ENCODE results near the gene PRSS36. TPM values are rescaled to one million over a fixed set of nuclear protein-coding genes. Genes with fewer than 3 reads are reported as not detected.
A peak's percentile ranks its signal among the peaks of the same experiment; 100 is the strongest.
"Not testable (repeated sequence)": the region's sequence is repeated elsewhere in the genome, so short reads cannot be mapped to it uniquely, and the experiment has no call there.

PRSS36 gene
- polyA plus RNA-seq, 3 donors, result 0.78 to 1.4 (median 1.2) TPM

DNA sequence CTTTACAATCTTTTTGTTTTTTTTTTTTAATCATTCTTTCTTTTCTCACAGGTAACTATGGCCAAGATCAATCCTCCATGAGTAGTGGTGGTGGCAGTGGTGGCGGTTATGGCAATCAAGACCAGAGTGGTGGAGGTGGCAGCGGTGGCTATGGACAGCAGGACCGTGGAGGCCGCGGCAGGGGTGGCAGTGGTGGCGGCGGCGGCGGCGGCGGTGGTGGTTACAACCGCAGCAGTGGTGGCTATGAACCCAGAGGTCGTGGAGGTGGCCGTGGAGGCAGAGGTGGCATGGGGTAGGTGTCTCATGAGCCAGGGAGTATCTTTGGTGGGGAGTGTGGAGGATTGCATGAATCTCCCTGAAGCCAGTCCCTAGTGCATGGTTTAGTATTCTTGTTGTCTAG is 35.0 kb upstream of the PRSS36 start:
- no peak for DNase-seq (ENCODE audit: low read depth in 3 of 3, low spot score in 2 of 3)

DNA sequence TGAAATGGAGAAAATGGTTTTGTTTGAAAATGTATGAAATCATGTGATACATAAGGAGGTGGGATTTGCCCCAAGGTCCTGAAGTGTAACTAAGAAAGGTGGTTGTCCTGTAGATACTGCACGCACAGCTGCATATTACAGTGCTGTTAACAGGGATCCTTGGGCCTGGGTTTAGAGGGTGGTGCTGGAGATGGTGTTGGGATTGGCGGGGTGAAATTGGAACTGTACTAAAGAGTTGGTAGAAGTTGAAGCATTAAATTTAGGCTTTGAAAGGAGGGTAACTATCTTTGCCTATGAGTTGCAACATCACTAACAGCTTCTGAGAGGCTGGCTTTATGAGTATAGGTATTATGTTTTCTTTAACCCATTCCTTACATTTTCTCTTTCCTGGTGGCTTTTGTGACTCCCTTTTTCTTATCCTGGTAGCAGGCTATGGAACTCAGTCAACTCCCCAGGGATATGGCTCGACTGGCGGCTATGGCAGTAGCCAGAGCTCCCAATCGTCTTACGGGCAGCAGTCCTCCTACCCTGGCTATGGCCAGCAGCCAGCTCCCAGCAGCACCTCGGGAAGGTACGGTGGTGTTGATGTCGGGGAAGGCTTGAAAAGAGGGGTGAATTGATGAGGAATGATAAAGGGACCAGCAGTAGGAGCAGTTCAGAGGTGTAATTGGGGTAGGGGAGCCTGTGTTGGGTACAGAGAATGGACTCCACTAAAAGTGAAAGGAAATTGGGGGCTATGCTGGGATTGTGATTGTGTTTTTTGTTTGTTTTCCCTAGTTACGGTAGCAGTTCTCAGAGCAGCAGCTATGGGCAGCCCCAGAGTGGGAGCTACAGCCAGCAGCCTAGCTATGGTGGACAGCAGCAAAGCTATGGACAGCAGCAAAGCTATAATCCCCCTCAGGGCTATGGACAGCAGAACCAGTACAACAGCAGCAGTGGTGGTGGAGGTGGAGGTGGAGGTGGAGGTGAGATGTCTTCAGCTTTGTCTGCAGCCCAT is 33.9 kb upstream of the PRSS36 start:
- DNase-seq (ENCODE audit: low read depth in 3 of 3, low spot score in 2 of 3), result no peak

DNA sequence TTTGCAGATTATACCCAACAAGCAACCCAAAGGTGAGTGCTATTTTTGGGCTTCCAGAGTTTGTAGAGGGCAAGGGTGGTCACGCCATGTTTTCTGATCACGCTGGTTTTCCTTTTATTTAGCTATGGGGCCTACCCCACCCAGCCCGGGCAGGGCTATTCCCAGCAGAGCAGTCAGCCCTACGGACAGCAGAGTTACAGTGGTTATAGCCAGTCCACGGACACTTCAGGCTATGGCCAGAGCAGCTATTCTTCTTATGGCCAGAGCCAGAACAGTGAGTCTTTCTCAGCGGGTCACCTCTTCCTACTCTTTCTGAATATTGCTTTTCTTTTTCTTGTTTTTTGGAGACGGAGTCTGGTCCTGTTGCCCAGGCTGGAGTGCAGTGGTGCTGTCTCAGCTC is 32.5 kb upstream of the PRSS36 start:
- DNase-seq (ENCODE audit: low read depth in 3 of 3, low spot score in 2 of 3), result no peak

DNA sequence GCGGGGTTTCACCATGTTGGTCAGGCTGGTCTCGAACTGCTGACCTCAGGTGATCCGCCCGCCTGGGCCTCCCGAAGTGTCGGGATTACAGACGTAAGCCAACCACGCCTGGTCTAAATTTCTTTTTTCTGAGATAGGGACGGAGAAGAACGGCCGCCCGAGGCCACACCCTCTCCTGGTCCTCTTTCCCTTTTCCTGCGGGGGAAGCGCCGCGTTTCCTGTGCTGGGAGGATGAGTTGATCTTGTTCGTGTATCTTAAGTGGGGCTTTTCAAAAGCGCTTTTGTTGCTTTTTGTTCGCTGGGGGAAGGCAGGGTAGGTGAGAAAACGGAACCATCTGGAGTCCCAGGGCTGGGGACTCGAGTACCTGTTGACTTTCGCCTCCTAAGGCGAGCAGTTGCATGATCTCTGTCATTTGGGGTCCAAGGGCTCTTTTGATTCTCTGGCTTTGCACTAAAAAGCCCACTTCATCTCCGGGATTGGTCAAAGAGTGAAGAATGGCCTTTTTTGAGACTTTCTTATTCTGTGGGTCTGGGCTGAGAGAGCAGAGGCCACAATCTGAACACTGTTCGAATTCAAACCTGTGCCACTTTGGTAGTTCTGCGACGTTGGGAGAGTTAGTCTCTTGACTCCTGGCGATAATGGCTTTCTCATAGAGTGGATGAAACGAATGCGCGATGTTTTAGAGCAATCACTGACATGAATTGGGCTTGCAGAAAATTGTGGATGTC is 31.4 kb upstream of the PRSS36 start:
- no peak for DNase-seq (ENCODE audit: low read depth in 3 of 3, low spot score in 2 of 3)

DNA sequence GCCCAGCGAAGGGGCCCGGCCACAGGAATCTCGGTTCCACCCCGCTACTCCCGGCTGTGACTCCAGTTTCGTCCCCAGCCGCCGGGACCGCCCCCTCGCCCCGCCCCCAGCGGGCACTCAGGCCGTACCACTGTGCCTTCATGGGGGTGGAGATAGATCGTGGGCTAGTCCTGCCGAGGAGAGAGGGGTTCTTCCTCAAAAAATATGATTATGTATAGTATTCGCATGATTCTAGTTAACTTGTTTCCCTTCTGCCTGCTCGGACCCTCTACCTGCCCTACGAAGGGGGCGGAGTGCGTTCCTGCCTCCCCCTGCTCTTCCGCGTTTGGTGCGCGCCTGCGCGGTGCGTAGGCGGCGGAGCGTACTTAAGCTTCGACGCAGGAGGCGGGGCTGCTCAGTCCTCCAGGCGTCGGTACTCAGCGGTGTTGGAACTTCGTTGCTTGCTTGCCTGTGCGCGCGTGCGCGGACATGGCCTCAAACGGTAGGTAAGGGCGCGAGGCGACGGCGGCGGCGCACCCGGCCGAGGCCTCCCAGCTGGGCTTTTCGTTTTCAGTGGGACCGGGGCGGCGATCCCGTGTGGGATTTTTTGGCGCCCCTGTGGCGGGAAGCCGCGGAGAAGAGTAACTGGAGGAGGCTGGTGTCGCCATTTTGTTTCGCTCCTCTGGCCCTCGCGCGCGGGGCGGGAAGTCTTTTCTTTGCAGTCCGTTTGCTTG is 30.0 kb upstream of the PRSS36 start, which contains the start of gene FUS:
Gene FUS (plus strand): TSS at position 393 of the 713 bp plus-strand sequence. CDS start 76 bp downstream, at position 469.
- peak; percentile 85 to 93 (median 86) for DNase-seq (ENCODE audit: low read depth in 3 of 3, low spot score in 2 of 3)

DNA sequence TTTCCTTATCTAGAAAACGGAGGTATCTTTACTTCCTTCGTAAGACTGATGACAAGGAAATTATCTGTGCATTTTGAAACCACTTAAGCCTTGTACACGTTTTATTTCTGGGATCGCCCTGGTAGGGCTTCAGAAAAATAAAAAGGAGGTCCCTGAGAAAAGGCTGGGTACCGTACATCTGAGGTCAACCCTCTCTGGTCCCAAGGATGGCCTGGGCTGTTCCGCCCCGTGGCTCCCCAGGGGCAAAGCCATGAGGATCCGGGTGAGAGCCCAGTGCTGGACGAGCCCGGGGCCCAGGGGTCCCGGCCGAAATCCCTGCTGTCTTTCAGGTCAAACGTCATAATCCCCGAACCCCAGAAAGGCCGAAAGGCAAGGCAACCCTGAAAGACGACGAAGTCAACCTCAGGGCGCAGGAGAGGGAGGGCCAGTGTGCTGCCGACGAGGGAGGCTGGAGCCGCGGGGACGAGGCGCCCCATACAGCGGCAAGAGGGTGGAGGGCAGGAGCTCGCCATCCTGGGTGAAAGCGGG is 29.4 kb upstream of the PRSS36 start:
- DNase-seq (ENCODE audit: low read depth in 3 of 3, low spot score in 2 of 3), result no peak

DNA sequence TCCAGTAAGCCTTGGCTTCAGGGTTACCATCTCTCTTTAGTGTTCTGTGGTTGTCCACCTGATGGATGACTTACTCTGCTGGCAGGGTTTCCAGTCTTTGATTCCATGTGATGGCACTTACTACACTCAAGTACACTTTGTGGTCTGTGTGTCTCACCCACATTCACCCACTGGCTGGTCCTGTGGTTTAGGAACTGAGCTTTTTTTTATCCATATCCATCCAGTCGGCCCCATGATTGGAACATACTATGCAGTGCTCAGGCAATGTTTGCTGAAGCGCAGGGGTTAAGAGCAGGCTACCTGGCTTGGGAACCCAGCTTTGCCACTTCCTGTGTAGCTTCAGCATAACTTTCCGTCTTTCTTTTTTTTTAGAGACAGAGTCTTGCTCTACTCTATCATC is 27.3 kb upstream of the PRSS36 start:
- no peak for DNase-seq (ENCODE audit: low read depth in 3 of 3, low spot score in 2 of 3)

DNA sequence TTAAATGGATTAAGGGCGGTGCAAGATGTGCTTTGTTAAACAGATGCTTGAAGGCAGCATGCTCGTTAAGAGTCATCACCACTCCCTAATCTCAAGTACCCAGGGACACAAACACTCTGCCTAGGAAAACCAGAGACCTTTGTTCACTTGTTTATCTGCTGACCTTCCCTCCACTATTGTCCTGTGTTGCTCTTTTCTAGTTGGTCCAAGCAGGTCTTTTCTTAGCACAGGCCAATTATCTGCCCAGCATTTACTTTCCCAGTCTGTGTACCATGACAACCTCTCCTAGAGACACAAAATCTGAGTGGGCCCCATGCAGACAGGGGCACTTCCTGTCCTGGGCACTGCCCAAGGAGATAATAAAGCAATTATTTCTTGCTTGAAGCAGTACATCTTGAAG is 20.2 kb upstream of the PRSS36 start:
- DNase-seq (ENCODE audit: low read depth in 3 of 3, low spot score in 2 of 3), result not testable (repeated sequence)

DNA sequence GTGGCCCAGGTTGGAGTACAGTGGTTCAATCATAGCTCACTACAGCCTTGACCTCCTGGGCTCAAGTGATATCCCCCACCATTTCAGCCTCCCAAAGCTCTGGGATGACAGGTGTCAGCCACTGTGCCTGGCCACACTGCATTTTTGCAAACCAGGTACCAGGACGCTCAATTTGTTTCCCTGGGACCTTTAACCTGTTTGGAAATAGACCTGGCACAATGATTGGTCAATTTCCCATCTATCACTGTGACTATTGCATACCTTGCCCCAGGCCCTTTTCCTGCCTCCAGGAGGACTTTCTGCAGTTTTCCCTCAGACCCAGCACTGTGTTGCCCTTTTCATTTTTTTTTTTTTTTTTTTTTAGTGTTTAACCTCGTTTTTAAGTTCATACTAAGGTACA is 19.0 kb upstream of the PRSS36 start:
- DNase-seq (ENCODE audit: low read depth in 3 of 3, low spot score in 2 of 3), result no peak

DNA sequence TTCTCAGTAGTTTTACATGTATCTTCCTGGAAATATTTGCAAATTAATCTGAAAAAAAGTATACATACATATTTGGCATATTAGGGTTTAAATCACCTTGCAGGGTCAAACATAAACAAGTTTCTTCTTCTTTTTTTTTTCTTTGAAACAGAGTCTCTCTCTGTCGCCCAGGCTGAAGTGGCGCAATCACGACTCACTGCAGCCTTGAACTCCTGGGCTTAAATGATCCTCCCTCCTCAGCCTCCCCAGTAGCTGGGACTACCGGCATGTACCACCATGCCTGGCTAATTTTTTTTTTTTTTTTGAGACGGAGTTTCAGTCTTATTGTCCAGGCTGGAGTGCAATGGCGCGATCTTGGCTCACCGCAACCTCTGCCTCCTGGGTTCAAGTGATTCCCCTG is 17.4 kb upstream of the PRSS36 start:
- no peak for DNase-seq (ENCODE audit: low read depth in 3 of 3, low spot score in 2 of 3)

DNA sequence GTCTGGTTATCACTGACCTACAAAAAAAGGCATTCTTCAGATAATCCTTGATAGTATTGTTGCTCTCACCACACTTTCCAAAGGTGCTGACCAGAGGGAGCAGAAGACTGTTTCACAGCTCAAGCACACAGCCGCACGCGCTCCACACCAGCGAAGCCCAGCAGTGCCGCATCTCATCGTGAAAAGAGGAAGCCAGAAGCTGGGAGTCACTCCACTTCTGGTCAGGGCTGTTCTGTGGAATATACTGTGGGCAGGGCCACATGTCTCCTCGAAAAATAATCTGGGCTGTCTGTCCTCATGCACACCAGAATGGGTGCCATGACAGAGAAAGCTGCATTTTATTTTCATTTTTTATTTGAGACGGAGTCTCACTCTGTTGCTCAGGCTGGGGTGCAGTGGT is 7.3 kb upstream of the PRSS36 start:
- DNase-seq (ENCODE audit: low read depth in 3 of 3, low spot score in 2 of 3), result no peak

DNA sequence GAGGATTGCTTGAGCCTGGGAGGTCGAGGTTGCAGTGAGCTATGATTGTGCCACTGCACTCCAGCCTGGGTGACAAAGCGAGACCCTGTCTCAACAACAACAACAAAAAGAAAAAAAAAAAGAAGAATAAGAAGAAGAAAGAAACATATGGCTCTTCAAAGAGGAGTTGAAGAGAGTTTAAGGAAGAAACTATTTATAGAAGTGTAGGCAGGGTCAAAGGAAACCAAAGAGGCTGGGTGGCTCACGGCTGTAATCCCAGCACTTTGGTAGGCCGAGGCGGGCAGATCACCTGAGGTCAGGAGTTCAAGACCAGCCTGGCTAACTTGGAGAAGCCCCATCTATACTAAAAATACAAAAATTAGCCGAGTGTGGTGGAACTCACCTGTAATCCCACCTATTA is 1.1 kb upstream of the PRSS36 start:
- DNase-seq (ENCODE audit: low read depth in 3 of 3, low spot score in 2 of 3), result not testable (repeated sequence)

DNA sequence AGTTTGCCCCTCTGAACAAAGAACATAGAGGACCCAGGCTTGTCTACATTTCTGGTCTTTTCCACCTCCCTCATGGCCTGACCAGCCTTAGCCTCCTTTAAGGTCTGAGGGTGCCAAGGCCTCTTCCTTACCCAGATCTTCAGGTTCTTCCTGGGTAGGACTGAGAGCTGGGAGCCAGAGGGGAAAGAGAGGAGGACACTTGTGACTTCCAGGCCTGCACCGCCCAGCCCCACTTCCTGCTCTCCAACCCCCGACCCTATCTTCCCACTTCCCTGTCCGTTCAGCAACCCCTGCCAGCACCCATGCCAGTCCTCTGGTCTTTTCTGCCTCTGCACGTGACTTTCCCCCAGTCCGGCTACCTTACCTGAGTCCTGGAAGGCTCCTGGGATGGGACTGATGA is 534 bp downstream of the PRSS36 start:
- DNase-seq (ENCODE audit: low read depth in 3 of 3, low spot score in 2 of 3), result no peak

DNA sequence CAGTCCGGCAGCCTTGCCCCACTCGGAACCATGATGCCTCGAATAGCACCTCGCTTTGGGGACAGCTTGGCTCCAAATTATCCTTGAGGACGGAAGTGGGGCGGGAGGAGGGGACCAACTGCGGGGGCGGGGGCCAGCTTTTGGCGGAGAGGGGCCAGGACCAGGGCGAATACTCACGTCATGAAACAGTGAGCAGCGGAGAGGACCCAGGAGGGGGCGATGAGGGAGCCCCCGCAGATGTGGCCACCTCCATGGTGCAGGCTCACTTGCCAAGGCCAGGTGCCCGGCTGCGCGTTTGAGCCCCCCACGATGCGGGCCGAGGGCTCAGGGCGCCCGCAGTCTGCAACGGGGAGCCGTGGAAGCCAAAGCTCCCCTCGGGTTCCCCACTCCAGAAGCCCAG is 970 bp downstream of the PRSS36 start:
- DNase-seq (ENCODE audit: low read depth in 3 of 3, low spot score in 2 of 3), result no peak

DNA sequence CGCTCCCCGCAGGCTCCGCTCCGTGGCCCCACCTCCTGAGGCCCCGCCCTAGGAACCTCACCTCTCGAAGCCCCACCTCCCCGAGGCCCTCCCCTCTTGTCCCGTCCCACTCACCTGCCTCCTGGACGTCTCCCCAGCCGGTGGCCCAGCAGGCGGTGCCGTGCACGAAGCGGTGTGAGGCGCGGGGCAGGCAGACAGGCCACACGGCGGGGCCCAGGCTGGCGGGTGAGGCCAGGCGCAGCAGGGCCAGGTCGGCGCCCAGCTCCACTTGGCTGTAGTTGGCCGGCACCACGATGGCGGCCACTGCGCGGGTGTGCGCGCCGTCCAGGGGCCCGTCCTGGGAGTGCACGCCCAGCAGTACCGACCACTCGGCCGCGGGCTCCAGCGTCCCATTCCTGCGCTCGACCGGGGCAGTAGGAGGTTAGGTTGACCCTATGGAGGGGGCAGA is 1.6 kb downstream of the PRSS36 start:
- no peak for DNase-seq (ENCODE audit: low read depth in 3 of 3, low spot score in 2 of 3)

DNA sequence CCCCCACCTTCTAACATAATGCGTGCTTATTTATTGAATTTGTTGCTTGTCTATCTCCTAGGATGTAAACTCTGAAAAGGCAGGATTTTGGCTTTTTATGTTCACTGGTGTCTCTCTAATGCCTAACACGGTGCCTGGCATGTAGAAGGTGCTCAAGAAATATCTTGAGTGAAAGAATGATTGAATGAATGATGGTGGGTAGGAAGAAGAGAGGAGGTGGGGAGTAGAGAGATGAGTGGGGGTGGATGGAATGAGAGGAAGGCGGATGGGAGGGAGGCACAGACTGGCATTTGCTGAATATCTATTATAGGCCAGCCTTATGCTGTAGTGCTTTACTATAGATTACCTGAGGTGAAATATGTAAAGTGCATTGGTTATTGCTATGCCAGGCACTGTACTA is 2.3 kb downstream of the PRSS36 start:
- DNase-seq (ENCODE audit: low read depth in 3 of 3, low spot score in 2 of 3), result no peak

DNA sequence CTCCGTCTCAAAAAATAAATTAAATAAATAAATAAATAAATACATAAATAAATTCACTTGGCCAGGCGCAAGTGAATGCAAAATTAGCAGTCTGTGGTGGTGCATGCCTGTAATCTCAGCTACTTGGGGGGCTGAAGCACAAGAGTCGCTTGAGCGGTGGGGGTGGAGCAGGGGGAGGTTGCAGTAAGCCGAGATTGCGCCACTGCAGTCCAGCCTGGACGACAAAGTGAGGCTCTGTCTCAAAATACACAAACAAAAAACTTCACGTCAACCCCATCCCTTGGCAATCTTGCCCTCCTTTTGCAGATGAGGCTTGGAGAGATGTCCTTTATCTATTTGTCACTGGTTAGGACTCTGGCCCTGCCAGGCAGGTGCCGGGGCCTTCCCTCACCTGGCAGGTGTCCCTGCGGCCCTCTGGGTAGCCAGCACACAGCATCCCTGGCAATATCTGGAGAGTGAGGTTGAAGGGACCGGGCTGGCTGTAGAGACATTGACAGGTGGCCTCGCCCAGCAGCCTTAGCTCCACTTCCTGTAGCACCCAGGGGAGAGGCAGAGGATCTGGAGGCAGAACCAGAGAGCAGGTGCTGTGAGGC is 4.4 kb downstream of the PRSS36 start:
- no peak for DNase-seq (ENCODE audit: low read depth in 3 of 3, low spot score in 2 of 3)

DNA sequence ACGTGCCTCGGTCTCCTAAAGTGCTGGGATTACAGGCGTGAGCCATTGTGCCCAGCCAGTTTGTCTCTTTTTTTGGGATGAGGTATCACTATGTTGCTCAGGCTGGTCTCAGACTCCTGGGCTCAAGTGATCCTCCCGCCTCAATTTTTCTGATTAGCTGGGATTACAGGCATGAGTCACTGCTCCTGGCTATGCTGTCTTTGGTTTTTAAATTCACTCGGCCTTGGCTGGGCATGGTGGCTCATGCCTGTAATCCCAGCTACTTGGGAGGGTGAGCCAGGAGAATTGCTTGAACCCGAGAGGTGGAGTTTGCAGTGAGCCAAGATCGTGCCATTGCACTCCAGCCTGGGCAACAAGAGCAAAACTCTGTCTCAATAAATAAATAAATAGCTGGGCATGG is 5.4 kb downstream of the PRSS36 start:
- DNase-seq (ENCODE audit: low read depth in 3 of 3, low spot score in 2 of 3), result not testable (repeated sequence)

DNA sequence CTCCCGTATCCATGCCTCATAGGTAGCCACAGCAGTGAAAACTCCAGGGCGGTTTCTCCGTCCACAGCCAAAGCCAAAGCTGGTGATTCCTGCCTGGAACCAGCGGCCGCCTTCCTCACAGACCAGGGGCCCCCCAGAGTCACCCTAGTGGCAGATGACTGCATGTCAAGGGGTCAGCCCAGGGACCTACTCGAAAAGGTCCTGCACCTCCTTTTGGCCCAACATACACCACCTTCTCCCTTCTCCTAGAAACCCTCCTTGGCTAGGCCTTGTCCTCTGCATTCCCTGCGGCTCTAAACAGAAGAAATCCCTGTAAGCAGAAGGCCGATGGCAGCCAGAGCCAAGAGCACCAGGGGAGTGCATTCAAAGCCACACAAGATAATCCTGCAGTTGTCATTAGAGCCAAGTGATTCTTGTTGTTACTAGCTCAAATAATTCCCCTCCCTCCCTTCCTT is 6.1 kb downstream of the PRSS36 start:
- no peak for DNase-seq (ENCODE audit: low read depth in 3 of 3, low spot score in 2 of 3)

DNA sequence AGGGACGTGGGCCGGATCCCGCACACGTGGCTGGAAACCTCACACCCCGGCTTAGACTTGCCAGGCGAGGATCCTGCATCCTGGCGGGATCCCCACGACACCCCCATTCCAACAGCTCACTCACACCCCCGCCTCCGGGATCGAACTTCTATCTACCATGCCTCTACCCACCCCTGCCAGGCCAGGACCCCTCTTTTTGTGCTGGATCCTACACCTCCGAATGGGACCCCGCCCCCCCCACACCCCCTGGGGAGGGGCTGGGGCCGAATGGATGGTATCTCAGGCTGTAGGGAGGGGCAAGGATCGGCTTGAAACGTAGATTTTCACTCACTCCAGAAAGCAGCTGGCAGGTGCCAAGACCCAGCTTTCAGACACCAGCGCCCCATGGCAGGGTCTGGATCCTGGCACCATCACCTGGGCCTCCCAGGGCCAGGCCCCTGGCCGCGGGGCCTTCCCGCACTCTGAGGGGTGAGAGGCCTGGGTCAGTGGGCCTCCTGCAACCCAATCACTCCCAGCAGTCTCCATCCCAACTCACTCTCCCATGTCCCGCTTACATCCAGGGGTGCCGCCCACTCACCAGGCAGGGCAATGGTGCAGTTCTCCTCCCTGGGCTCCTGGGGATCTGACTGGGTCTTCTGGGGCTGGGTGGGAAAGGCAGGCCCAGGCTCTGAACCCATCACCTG is 6.7 kb downstream of the PRSS36 start:
- DNase-seq (ENCODE audit: low read depth in 3 of 3, low spot score in 2 of 3), result no peak

All from right renal cortex interstitium (tissue), 3 donors.